Upper lobe of right lung (tissue), 1 donor: Measurements from ENCODE around the gene PAN2. TPM values are rescaled to one million over a fixed set of nuclear protein-coding genes. Genes with fewer than 3 reads are reported as not detected.
"Not testable (repeated sequence)": the region's sequence is repeated elsewhere in the genome, so short reads cannot be mapped to it uniquely, and the experiment has no call there.

Source experiments
- ATAC-seq: fragments of 200-7000 bp; cut with Tn5 transposase; one replicate; pipeline ENCODE4 v1.9.1; 2020; ENCODE audit warnings: mild to moderate bottlenecking, moderate library complexity
- DNase-seq: peaks from one replicate; pipeline ENCODE4 v3.0.0-alpha.2; 2020
- H3K27ac ChIP-seq: fragments of 200-600 bp; one replicate; pipeline ENCODE4 v1.8.0; 2022
- H3K27me3 ChIP-seq: fragments of 200-600 bp; one replicate; pipeline ENCODE4 v1.8.0; 2022; ENCODE audit warnings: mild to moderate bottlenecking
- H3K36me3 ChIP-seq: fragments of 200-600 bp; one replicate; pipeline ENCODE4 v1.8.0; 2022
- H3K4me1 ChIP-seq: fragments of 200-600 bp; one replicate; pipeline ENCODE4 v1.8.0; 2022
- H3K4me3 ChIP-seq: fragments of 200-600 bp; one replicate; pipeline ENCODE4 v1.8.0; 2022; ENCODE audit warnings: mild to moderate bottlenecking
- H3K9me3 ChIP-seq: fragments of 200-600 bp; one replicate; pipeline ENCODE4 v1.8.0; 2022
- CTCF ChIP-seq: fragments of 200-600 bp; IDR thresholded peaks from one replicate; pipeline ENCODE4 v1.8.0; 2022; ENCODE audit warnings: antibody characterized with exemption
- intact Hi-C: fragments of 100-400 bp; cut with DNase I; formaldehyde crosslinking; loops from one replicate; pipeline ENCODE4 v1.11.0; 2022
- total RNA-seq: library from RNA; stranded (reverse); fragmentation: NEBNext Ultra II Directional; extraction: Animal tissue kit (Norgen Biotek cat#: 25700); gene quantifications from one replicate; pipeline ENCODE4 v1.2.1, GENCODE V29; 2021
- donor health status: DM: no; HTN: yes; CAD: no; lungs with severe emphysema.

PAN2 gene
- total RNA-seq, 1 donor from 2014 or later, result 84.4 TPM

GRCh38 chr12:56346675-56347074 is 12.9 kb upstream of the PAN2 start:
- no peaks in the 10 kb centered on the region for H3K9me3 ChIP-seq
- H3K4me3 ChIP-seq, result no peak overlapping the region
- H3K4me1 ChIP-seq, result no peaks in the 10 kb centered on the region
- ATAC-seq, result no peak
- TF ChIP-seq CTCF, result no peak
- intact Hi-C loops, result no loop called here
- peaks cover 98% of the 10 kb centered on the region for H3K36me3 ChIP-seq
- DNase-seq, result no peak
- H3K27me3 ChIP-seq, result no peaks in the 10 kb centered on the region
- no peak overlapping the region for H3K27ac ChIP-seq

- H3K9me3 ChIP-seq, H3K4me3 ChIP-seq, H3K27ac ChIP-seq, H3K27me3 ChIP-seq, DNase-seq, ATAC-seq, H3K4me1 ChIP-seq, intact Hi-C loops: not testable (repeated sequence)
- H3K36me3 ChIP-seq, result peaks cover 60% of the 10 kb centered on the region
Measured at GRCh38 chr12:56342290-56342689, 8.5 kb upstream of the PAN2 start.

GRCh38 chr12:56341616-56342015 is 7.8 kb upstream of the PAN2 start:
- Histone ChIP-seq H3K4me3 (no peak overlapping the region), H3K27me3 (no peaks in the 10 kb centered on the region), H3K9me3 (no peaks in the 10 kb centered on the region), H3K36me3 (peaks cover 54% of the 10 kb centered on the region), H3K4me1 (no peaks in the 10 kb centered on the region), H3K27ac (no peak overlapping the region)
- DNase-seq (no peak), ATAC-seq (no peak)
- intact Hi-C loops, result no loop called here
- TF ChIP-seq CTCF, result no peak

- Histone ChIP-seq H3K27ac (peak overlapping the region; percentile 39), H3K4me1 (peaks cover 4% of the 10 kb centered on the region), H3K4me3 (no peak overlapping the region), H3K9me3 (no peaks in the 10 kb centered on the region), H3K36me3 (peaks cover 30% of the 10 kb centered on the region), H3K27me3 (no peaks in the 10 kb centered on the region)
- intact Hi-C loops, result loop anchor here (10.0 kb wide), 1 partner anchor 126 kb away; the partner anchor contains the start of gene SPRYD4
- no peak for TF ChIP-seq CTCF
- ATAC-seq, result no peak
- no peak for DNase-seq
Measured at GRCh38 chr12:56339158-56339422, 5.3 kb upstream of the PAN2 start.

GRCh38 chr12:56338308-56339157 is 4.7 kb upstream of the PAN2 start, which contains the start of gene IL23A:
Gene IL23A (plus strand): TSS chr12:56338884. CDS start chr12:56339045, 161 bp downstream.
- intact Hi-C loops, result loop anchor here (10.0 kb wide), 1 partner anchor 126 kb away; the partner anchor contains the start of gene SPRYD4
- DNase-seq (no peak), ATAC-seq (no peak)
- no peaks in the 10 kb centered on the region for H3K27me3 ChIP-seq
- H3K4me3 ChIP-seq, result no peak within 1 kb of the TSS
- peaks cover 24% of the 10 kb centered on the region for H3K36me3 ChIP-seq
- H3K9me3 ChIP-seq, result no peaks in the 10 kb centered on the region
- peak within 1 kb of the TSS; percentile 39 for H3K27ac ChIP-seq
- TF ChIP-seq CTCF, result no peak
- H3K4me1 ChIP-seq, result peaks cover 4% of the 10 kb centered on the region

- intact Hi-C loops, result loop anchor here (10.0 kb wide), 1 partner anchor 127 kb away; the partner anchor contains the start of gene SPRYD4
- H3K9me3 ChIP-seq, result no peaks in the 10 kb centered on the region
- no peak for TF ChIP-seq CTCF
- H3K27ac ChIP-seq, result no peak overlapping the region
- no peaks in the 10 kb centered on the region for H3K27me3 ChIP-seq
- H3K4me1 ChIP-seq, result peaks cover 6% of the 10 kb centered on the region
- DNase-seq (no peak), ATAC-seq (no peak)
- H3K4me3 ChIP-seq, result no peak overlapping the region
- H3K36me3 ChIP-seq, result peaks cover 17% of the 10 kb centered on the region
Measured at GRCh38 chr12:56337753-56338251, 4.0 kb upstream of the PAN2 start.
